H9 (cell line): ENCODE results near the gene CD58. TPM values are rescaled to one million over a fixed set of nuclear protein-coding genes. Genes with fewer than 3 reads are reported as not detected.

ENCODE experiments used
- DNase-seq: peaks from one replicate; pipeline ENCODE4 v3.0.0-alpha.2; 2017
- H2AFZ ChIP-seq: one replicate; pipeline ENCODE4 v1.6.1; 2013; ENCODE audit warnings: mild to moderate bottlenecking, low read length, control low read depth, moderate library complexity
- H2AK5ac ChIP-seq: 2 replicates; pipeline ENCODE4 v1.6.1; 2013; ENCODE audit warnings: low read length, control low read depth, mixed read lengths; ENCODE audit not compliant: insufficient read length
- H2BK120ac ChIP-seq: one replicate; pipeline ENCODE4 v1.6.1; 2013; ENCODE audit warnings: low read depth, mild to moderate bottlenecking, low read length, control low read depth, inconsistent platforms; ENCODE audit not compliant: poor library complexity, severe bottlenecking
- H2BK12ac ChIP-seq: 2 replicates; pipeline ENCODE4 v1.6.1; 2013; ENCODE audit warnings: low read length, control low read depth, mixed read lengths, low read depth; ENCODE audit not compliant: insufficient read length
- H2BK15ac ChIP-seq: 2 replicates; pipeline ENCODE4 v1.6.1; 2013; ENCODE audit warnings: low read depth, low read length, control low read depth
- H2BK20ac ChIP-seq: one replicate; pipeline ENCODE4 v1.6.1; 2013; ENCODE audit warnings: low read depth, mild to moderate bottlenecking, low read length, control low read depth, inconsistent platforms; ENCODE audit not compliant: poor library complexity, severe bottlenecking
- H2BK5ac ChIP-seq: 2 replicates; pipeline ENCODE4 v1.6.1; 2013; ENCODE audit warnings: low read length, control low read depth, mixed read lengths; ENCODE audit not compliant: insufficient read length
- H3K14ac ChIP-seq: 2 replicates; pipeline ENCODE4 v1.6.1; 2013; ENCODE audit warnings: low read length, control low read depth; ENCODE audit not compliant: insufficient read depth
- H3K18ac ChIP-seq: 2 replicates; pipeline ENCODE4 v1.6.1; 2013; ENCODE audit warnings: low read depth, mild to moderate bottlenecking, mixed read lengths, low read length, control low read depth; ENCODE audit not compliant: insufficient read length
- H3K23ac ChIP-seq: 2 replicates; pipeline ENCODE4 v1.6.1; 2013; ENCODE audit warnings: low read length, control low read depth, mixed read lengths, low read depth; ENCODE audit not compliant: insufficient read length
- H3K23me2 ChIP-seq: 2 replicates; pipeline ENCODE4 v1.6.1; 2013; ENCODE audit warnings: low read depth, mild to moderate bottlenecking, mixed read lengths, low read length, control low read depth; ENCODE audit not compliant: insufficient read length, poor library complexity, severe bottlenecking
- H3K27ac ChIP-seq: 2 replicates; pipeline ENCODE4 v1.5.1; 2013; ENCODE audit warnings: low read length, control low read depth, mixed read lengths, low read depth; ENCODE audit not compliant: insufficient read length
- H3K27me3 ChIP-seq: 2 replicates; pipeline ENCODE4 v1.6.1; 2013; ENCODE audit warnings: low read length, control low read depth, inconsistent platforms; ENCODE audit not compliant: insufficient read depth
- H3K4ac ChIP-seq: 2 replicates; pipeline ENCODE4 v1.6.1; 2013; ENCODE audit warnings: low read depth, mild to moderate bottlenecking, control low read depth, inconsistent platforms, low read length, moderate library complexity
- H3K4me1 ChIP-seq: 2 replicates; pipeline ENCODE4 v1.6.1; 2013; ENCODE audit warnings: low read length, control low read depth, inconsistent platforms; ENCODE audit not compliant: insufficient read depth
- H3K4me2 ChIP-seq: 2 replicates; pipeline ENCODE4 v1.6.1; 2013; ENCODE audit warnings: low read length, control low read depth, mixed read lengths; ENCODE audit not compliant: insufficient read length, insufficient read depth
- H3K56ac ChIP-seq: 2 replicates; pipeline ENCODE4 v1.6.1; 2013; ENCODE audit warnings: low read depth, mild to moderate bottlenecking, mixed read lengths, low read length, control low read depth; ENCODE audit not compliant: insufficient read length
- H3K79me1 ChIP-seq: 2 replicates; pipeline ENCODE4 v1.6.1; 2013; ENCODE audit warnings: low read depth, mild to moderate bottlenecking, moderate library complexity, low read length, control low read depth, inconsistent platforms; ENCODE audit not compliant: insufficient read depth, poor library complexity, severe bottlenecking
- H3K79me2 ChIP-seq: 2 replicates; pipeline ENCODE4 v1.6.1; 2013; ENCODE audit warnings: low read length, control low read depth, inconsistent platforms; ENCODE audit not compliant: insufficient read depth
- H3K9ac ChIP-seq: 2 replicates; pipeline ENCODE4 v1.6.1; 2013; ENCODE audit warnings: low read length, control low read depth, mixed read lengths; ENCODE audit not compliant: insufficient read length; ENCODE audit errors: extremely low read depth
- H3K9me3 ChIP-seq: one replicate; pipeline ENCODE4 v1.6.1; 2013; ENCODE audit warnings: low read depth, low read length, inconsistent platforms; ENCODE audit not compliant: control insufficient read depth
- H3T11ph ChIP-seq: one replicate; pipeline ENCODE4 v1.6.1; 2013; ENCODE audit warnings: mild to moderate bottlenecking, low read length, control low read depth, inconsistent platforms
- H4K20me1 ChIP-seq: one replicate; pipeline ENCODE4 v1.6.1; 2013; ENCODE audit not compliant: control insufficient read depth, insufficient read length, insufficient read depth
- H4K5ac ChIP-seq: 2 replicates; pipeline ENCODE4 v1.6.1; 2013; ENCODE audit warnings: low read depth, mild to moderate bottlenecking, mixed read lengths, low read length, control low read depth; ENCODE audit not compliant: insufficient read length
- H4K8ac ChIP-seq: replicated peaks from 2 replicates; pipeline ENCODE4 v1.6.1; 2013; ENCODE audit warnings: low read length, control low read depth, mixed read lengths, low read depth; ENCODE audit not compliant: insufficient read length
- H4K91ac ChIP-seq: 2 replicates; pipeline ENCODE4 v1.6.1; 2013; ENCODE audit warnings: low read depth, mild to moderate bottlenecking, moderate library complexity, mixed read lengths, low read length, control low read depth; ENCODE audit not compliant: insufficient read length
- H3K27ac Mint-ChIP-seq, 3 experiments: 2 replicates in 2 of 3; 3 replicates in 1 of 3; pipeline ENCODE4 v1.8.0; 2020 to 2021; ENCODE audit warnings: mixed read lengths in 3 of 3, mild to moderate bottlenecking in 1 of 3, moderate library complexity in 1 of 3
- H3K27me3 Mint-ChIP-seq: 2 replicates; pipeline ENCODE4 v1.8.0; 2021; ENCODE audit warnings: low read depth, mild to moderate bottlenecking, moderate library complexity, mixed read lengths
- H3K36me3 Mint-ChIP-seq, 3 experiments: 2 replicates in 2 of 3; 3 replicates in 1 of 3; pipeline ENCODE4 v1.8.0; 2020 to 2021; ENCODE audit warnings: low read depth in 3 of 3, mixed read lengths in 3 of 3; ENCODE audit not compliant: insufficient read depth in 1 of 3
- H3K4me1 Mint-ChIP-seq, 2 experiments: 2 replicates each; pipeline ENCODE4 v1.8.0; 2020; ENCODE audit warnings: mixed read lengths in 2 of 2
- H3K4me3 Mint-ChIP-seq, 2 experiments: 2 replicates in 1 of 2; 3 replicates in 1 of 2; pipeline ENCODE4 v1.8.0; 2020 to 2021; ENCODE audit warnings: mild to moderate bottlenecking in 2 of 2, mixed read lengths in 2 of 2, moderate library complexity in 1 of 2
- H3K9me3 Mint-ChIP-seq, 2 experiments: 2 replicates in 1 of 2; 3 replicates in 1 of 2; pipeline ENCODE4 v1.8.0; 2020; ENCODE audit warnings: mild to moderate bottlenecking in 2 of 2, mixed read lengths in 2 of 2, moderate library complexity in 1 of 2
- WGBS: extraction: QIAGEN DNeasy Blood & Tissue Kit; methylation state at CpG from one replicate; pipeline ENCODE4 v1.1.7; 2013; ENCODE audit warnings: missing lambda C conversion rate, low lambda C conversion rate, mixed read lengths; ENCODE audit not compliant: insufficient read length; ENCODE audit errors: extremely low coverage; 5-methylcytosine and 5-hydroxymethylcytosine counted together
- total RNA-seq: library from RNA; stranded (reverse); gene quantifications from 2 replicates; pipeline ENCODE4 v1.2.1, GENCODE V29; 2021
- TF ChIP-seq, protein P1 (sequence below): fragments of 200-600 bp; sonication (generic); conservative IDR thresholded peaks from 3 replicates; pipeline ENCODE4 v1.8.0; 2021; ENCODE audit warnings: antibody characterized with exemption, mild to moderate bottlenecking

Gene CD58
- total RNA-seq, 1 experiment from 2014 or later: 4.3 TPM

GRCh38 chr1:116565222-116565621 is 5.6 kb downstream of the CD58 start:
- Histone ChIP-seq H3K4ac (no peak overlapping the region), H2AFZ (no peak overlapping the region), H3K14ac (no peak overlapping the region), H3T11ph (no peak overlapping the region), H4K5ac (no peak overlapping the region), H3K27ac (no peak overlapping the region), H3K23me2 (peaks cover 5% of the 10 kb centered on the region), H3K9me3 (no peaks in the 10 kb centered on the region), H2BK5ac (no peak overlapping the region), H3K79me1 (no peaks in the 10 kb centered on the region), H2BK12ac (no peak overlapping the region), H3K27me3 (no peaks in the 10 kb centered on the region), H2BK15ac (no peak overlapping the region), H3K79me2 (peaks cover 2% of the 10 kb centered on the region; the same call in 1 of the 2 replicates), H3K23ac (no peak overlapping the region), H4K8ac (no peak overlapping the region), H2AK5ac (no peak overlapping the region), H2BK20ac (no peak overlapping the region), H3K4me1 (no peaks in the 10 kb centered on the region; the same call in 1 of the 2 replicates), H3K18ac (no peak overlapping the region), H3K56ac (no peak overlapping the region), H3K4me2 (no peak overlapping the region), H2BK120ac (no peak overlapping the region), H4K20me1 (no peaks in the 10 kb centered on the region), H4K91ac (no peak overlapping the region), H3K9ac (no peak overlapping the region)
- WGBS: no CpG with 5 or more reads among the region's 1 CpG
- DNase-seq: no peak
- peaks cover 9 to 13% of the 10 kb centered on the region in 2 experiments for H3K4me1 Mint-ChIP-seq
- H3K27ac Mint-ChIP-seq: no peak overlapping the region
- H3K27me3 Mint-ChIP-seq: peaks cover 4% of the 10 kb centered on the region
- no peak overlapping the region for H3K4me3 Mint-ChIP-seq
- H3K36me3 Mint-ChIP-seq: peaks cover 11 to 22% (median 21%) of the 10 kb centered on the region in 3 experiments
- H3K9me3 Mint-ChIP-seq: peaks cover 20 to 21% of the 10 kb centered on the region in 2 experiments
- TF ChIP-seq, protein P1, sequence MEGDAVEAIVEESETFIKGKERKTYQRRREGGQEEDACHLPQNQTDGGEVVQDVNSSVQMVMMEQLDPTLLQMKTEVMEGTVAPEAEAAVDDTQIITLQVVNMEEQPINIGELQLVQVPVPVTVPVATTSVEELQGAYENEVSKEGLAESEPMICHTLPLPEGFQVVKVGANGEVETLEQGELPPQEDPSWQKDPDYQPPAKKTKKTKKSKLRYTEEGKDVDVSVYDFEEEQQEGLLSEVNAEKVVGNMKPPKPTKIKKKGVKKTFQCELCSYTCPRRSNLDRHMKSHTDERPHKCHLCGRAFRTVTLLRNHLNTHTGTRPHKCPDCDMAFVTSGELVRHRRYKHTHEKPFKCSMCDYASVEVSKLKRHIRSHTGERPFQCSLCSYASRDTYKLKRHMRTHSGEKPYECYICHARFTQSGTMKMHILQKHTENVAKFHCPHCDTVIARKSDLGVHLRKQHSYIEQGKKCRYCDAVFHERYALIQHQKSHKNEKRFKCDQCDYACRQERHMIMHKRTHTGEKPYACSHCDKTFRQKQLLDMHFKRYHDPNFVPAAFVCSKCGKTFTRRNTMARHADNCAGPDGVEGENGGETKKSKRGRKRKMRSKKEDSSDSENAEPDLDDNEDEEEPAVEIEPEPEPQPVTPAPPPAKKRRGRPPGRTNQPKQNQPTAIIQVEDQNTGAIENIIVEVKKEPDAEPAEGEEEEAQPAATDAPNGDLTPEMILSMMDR: no peak
